Peyer's patch (tissue), 4 donors: ENCODE results near the gene CRELD2.

Experiments used
- CTCF ChIP-seq, 6 experiments: fragments of 450-650 bp in 4 of 6; fragments of 200-600 bp in 2 of 6; sonication (generic) in 1 of 6; IDR thresholded peaks; one replicate each; pipeline ENCODE4 v1.5.1; 2017 to 2019; ENCODE audit warnings: antibody characterized with exemption in 6 of 6, mild to moderate bottlenecking in 3 of 6, moderate library complexity in 1 of 6
- POLR2A ChIP-seq, 2 donors: fragments of 450-650 bp; IDR thresholded peaks; one replicate each; pipeline ENCODE4 v1.5.1; 2017; ENCODE audit warnings: antibody characterized with exemption in 2 of 2, mild to moderate bottlenecking in 2 of 2, moderate library complexity in 2 of 2

GRCh38 chr22:49934160-49934890 lies 15.9 kb downstream of the CRELD2 start:
- TF ChIP-seq POLR2A (IDR thresholded peaks at IDR 0.05): peak in 1 of 2 donors; percentile 13
- no peak for TF ChIP-seq CTCF (IDR thresholded peaks at IDR 0.05)
